ENCODE measurements around the gene ZNF579. TPM values are rescaled to one million over a fixed set of nuclear protein-coding genes. Genes with fewer than 3 reads are reported as not detected.
A peak's percentile ranks its signal among the peaks of the same experiment; 100 is the strongest.

The ZNF579 gene
- polyA plus RNA-seq, 2 of the 4 experiments (the other 2 are of a cell fraction), result 6.5 to 16.2 TPM

DNA sequence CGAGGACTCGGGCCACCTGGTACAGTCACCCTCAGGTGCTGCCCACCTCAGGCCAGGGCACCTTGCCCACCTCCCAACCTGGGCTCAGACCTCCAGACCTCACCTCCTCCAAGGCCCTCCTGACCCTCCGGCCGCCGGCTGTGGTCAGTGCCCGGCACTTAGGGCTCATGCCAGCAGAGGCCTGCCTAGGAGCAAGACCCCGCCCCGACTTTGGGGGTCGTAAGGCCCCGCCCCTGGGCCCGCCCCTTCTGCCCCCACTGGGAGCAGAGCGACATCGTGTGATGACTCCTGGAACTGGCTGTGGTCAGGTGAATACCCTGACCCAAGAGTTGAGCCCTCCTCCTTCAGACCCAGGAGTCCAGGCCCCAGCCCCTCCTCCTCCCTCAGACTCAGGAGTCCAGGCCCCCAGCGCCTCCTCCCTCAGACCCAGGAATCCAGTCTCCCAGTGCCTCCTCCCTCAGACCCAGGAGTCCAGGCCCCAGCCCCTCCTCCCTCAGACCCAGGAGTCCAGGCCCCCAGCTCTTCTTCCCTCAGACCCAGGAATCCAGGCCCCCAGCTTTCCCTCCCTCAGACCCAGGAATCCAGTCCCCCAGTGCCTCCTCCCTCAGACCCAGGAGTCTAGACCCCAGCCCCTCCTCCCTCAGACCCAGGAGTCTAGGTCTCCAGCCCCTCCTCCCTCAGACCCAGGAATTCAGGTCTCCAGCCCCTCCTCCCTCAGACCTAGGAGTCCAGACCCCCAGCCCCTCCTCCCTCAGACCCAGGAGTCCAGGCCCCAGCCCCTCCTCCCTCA is 43.5 kb downstream of the ZNF579 start, which contains the start of gene SBK2:
TSS of gene SBK2 (minus strand) at position 183 of the 790 bp plus-strand sequence. CDS start 839 bp downstream, outside the sequence.
- Histone ChIP-seq H3K4me3 (no peak within 1 kb of the TSS), H3K4me2 (peak within 1 kb of the TSS; percentile 35), H3K27ac (peak within 1 kb of the TSS; percentile 68 to 80), H3K4me1 (peaks cover 30% of the 10 kb centered on the region), H3K9me3 (no peaks in the 10 kb centered on the region)
- CTCF ChIA-PET, result interaction anchor here (0.6 to 2.4 kb wide), 6 partner anchors 11 to 70 kb away, joined by 3 to 17 read pairs (median 4); no protein-coding TSS in a partner anchor
- no peak for TF ChIP-seq HOXB5 (CRISPR knock-in tag; IDR thresholded peaks at IDR 0.05)
- peak; percentile 47 for TF ChIP-seq ZFP36 (IDR thresholded peaks at IDR 0.05; ENCODE audit: borderline replicate concordance, partially characterized antibody)
- TF ChIP-seq ATOH8 (CRISPR knock-in tag; IDR thresholded peaks at IDR 0.05; ENCODE audit: low read depth), result no peak
- no peak for TF ChIP-seq KDM5A (IDR thresholded peaks at IDR 0.05)
- no peak for TF ChIP-seq PBX3 (IDR thresholded peaks at IDR 0.05)
- TF ChIP-seq, protein P1, sequence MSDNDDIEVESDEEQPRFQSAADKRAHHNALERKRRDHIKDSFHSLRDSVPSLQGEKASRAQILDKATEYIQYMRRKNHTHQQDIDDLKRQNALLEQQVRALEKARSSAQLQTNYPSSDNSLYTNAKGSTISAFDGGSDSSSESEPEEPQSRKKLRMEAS (IDR thresholded peaks at IDR 0.05), result no peak
- no peak for TF ChIP-seq CHD2 (IDR thresholded peaks at IDR 0.05; ENCODE audit: low read length, partially characterized antibody)
- TF ChIP-seq NR3C1 (IDR thresholded peaks at IDR 0.05), result no peak
- TF ChIP-seq RAD21 (conservative IDR thresholded peaks at IDR 0.05 in 1 of 2, IDR thresholded peaks at IDR 0.05 in 1 of 2), result peak; percentile 69 to 72
- TF ChIP-seq RFX5 (IDR thresholded peaks at IDR 0.05), result 0 out of 2 replicates have a peak, but pooled peaks have one; percentile 40
- TF ChIP-seq SMC3 (IDR thresholded peaks at IDR 0.05), result peak; percentile 52; the same call in 2 of the 3 replicates
- TF ChIP-seq HES2 (IDR thresholded peaks at IDR 0.05), result no peak
- TF ChIP-seq CTCF (IDR thresholded peaks at IDR 0.05), result peak; percentile 41
- TF ChIP-seq PHF8 (IDR thresholded peaks at IDR 0.05; ENCODE audit: borderline replicate concordance, low read depth), result no peak
- no peak for TF ChIP-seq BHLHE40 (IDR thresholded peaks at IDR 0.05; ENCODE audit: low read depth, low read length)
- TF ChIP-seq GATA3 (IDR thresholded peaks at IDR 0.05; ENCODE audit: borderline replicate concordance), result no peak
- TF ChIP-seq, protein P2, sequence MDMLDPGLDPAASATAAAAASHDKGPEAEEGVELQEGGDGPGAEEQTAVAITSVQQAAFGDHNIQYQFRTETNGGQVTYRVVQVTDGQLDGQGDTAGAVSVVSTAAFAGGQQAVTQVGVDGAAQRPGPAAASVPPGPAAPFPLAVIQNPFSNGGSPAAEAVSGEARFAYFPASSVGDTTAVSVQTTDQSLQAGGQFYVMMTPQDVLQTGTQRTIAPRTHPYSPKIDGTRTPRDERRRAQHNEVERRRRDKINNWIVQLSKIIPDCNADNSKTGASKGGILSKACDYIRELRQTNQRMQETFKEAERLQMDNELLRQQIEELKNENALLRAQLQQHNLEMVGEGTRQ (IDR thresholded peaks at IDR 0.05), result no peak
- peak in 1 of 2 experiments; percentile 73; a peak in 3 of 6 replicates for ATAC-seq
- WGBS (ENCODE audit: missing lambda C conversion rate), result 38% methylated on average over 8 of the region's 14 CpGs
- FAIRE-seq, result no peak
- POLR2A ChIA-PET, result no interaction called here
- peak in 1 of 2 experiments; percentile 64 for DNase-seq (ENCODE audit: low read depth in 1 of 2, low spot score in 1 of 2)

DNA sequence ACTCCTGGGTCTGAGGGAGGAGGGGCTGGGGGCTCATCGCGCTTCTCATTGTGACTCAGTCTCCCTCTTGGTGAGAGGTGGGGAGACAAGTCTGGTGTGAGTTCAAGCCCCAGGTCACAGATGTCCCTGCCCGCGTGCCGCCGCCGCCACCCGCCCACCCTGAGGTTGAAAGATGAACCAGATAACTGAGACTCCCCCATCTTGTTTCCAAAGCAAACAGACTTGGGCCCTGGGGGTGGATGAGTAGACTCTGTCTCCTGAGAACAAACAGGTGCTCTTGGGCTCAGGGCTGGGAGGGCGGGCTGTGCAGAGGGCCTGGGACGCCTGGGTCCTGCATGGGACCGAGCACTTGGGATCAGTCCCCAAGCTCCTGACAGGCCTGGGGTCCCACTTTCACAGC is 44.3 kb downstream of the ZNF579 start:
- Histone ChIP-seq H3K4me2 (peak overlapping the region; percentile 35), H3K27ac (peak overlapping the region; percentile 68 to 80; a peak in 4 of 6 replicates), H3K4me3 (no peak overlapping the region), H3K9me3 (no peaks in the 10 kb centered on the region), H3K4me1 (peaks cover 30% of the 10 kb centered on the region)
- ATAC-seq (peak; percentile 43 to 63; a peak in 3 of 6 replicates), DNase-seq (ENCODE audit: low read depth in 1 of 2, low spot score in 1 of 2) (no peak), FAIRE-seq (no peak)
- ChIA-PET CTCF (interaction anchor here (0.9 to 2.4 kb wide), 5 partner anchors 14 to 69 kb away, joined by 3 to 17 read pairs (median 5); no protein-coding TSS in a partner anchor), POLR2A (no interaction called here)
- WGBS (ENCODE audit: missing lambda C conversion rate), result 64% methylated on average over 10 of the region's 11 CpGs
- TF ChIP-seq FOSB (CRISPR knock-in tag; IDR thresholded peaks at IDR 0.05) (no peak), CBX2 (IDR thresholded peaks at IDR 0.05; ENCODE audit: borderline replicate concordance, low read depth) (no peak), EHF (CRISPR knock-in tag; IDR thresholded peaks at IDR 0.05) (no peak), REST (IDR thresholded peaks at IDR 0.05) (no peak), NR3C1 (IDR thresholded peaks at IDR 0.05) (no peak), CHD4 (IDR thresholded peaks at IDR 0.05; ENCODE audit: borderline replicate concordance) (no peak), HOXA7 (CRISPR knock-in tag; IDR thresholded peaks at IDR 0.05) (no peak)
- TF ChIP-seq, protein P3, sequence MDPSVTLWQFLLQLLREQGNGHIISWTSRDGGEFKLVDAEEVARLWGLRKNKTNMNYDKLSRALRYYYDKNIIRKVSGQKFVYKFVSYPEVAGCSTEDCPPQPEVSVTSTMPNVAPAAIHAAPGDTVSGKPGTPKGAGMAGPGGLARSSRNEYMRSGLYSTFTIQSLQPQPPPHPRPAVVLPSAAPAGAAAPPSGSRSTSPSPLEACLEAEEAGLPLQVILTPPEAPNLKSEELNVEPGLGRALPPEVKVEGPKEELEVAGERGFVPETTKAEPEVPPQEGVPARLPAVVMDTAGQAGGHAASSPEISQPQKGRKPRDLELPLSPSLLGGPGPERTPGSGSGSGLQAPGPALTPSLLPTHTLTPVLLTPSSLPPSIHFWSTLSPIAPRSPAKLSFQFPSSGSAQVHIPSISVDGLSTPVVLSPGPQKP (IDR thresholded peaks at IDR 0.05; ENCODE audit: low read depth, low read length), result no peak

Measured in A549 (cell line).